Measurements from ENCODE around the gene ADPRHL1. TPM values are rescaled to one million over a fixed set of nuclear protein-coding genes. Genes with fewer than 3 reads are reported as not detected.

ADPRHL1 gene
- polyA plus RNA-seq (2013): 1.4 TPM in 2 replicates

DNA sequence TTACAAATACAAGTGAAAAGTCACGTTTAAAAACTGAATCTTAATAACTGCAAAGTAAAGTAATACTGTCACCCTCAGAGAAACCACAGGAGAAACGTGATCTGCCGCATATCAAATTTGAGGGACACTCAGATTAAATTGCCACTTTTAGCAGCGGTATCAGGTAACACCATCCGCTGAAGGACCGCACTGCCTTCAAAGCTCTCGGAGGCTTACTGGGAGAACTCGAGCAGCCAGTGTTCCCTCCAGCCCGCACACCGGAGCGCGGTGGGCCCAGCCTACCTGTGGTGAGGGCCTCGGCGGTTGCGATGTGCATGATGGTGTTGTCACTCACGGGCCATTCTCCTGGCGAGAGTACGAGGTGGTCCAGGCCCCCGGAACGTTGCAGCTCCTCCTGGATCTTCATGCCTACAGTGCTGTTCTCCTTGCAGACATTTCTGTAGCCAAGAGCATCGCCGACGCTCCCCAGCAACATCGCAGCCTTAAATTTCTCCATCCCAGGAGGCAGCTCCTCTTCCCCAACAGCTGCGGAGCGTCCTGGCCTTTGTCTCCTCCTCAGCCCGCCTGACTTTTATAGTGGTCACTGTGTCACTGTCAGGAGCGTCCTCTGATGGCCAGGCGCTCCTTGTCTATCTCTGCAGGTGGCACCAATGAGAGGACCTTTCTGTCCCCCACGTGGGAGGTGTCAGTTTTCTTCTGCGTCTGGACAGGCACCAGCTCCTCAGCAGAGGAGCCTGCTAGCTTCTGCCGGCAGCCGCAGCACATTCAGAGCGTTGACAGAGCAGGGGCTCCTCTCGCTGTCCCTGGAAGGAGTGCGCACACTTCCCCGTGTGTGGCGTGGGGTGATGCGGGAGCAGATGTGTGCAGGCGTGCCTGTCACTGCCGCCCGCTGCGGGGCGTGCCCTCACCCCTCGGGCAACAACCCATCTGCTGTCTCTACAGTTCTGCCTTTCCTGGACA, at the start of gene ADPRHL1:
Gene ADPRHL1, minus strand, starts transcription at position 547 of the 960 bp plus-strand sequence. Its CDS starts 51 bp downstream, at position 496.
- peaks cover 42 to 49% of the 10 kb centered on the region in 2 experiments for H3K36me3 ChIP-seq (ENCODE audit: control insufficient read depth in 1 of 2, insufficient read depth in 2 of 2, low read length in 2 of 2)
- H2BK5ac ChIP-seq (ENCODE audit: low read depth, low read length, poor library complexity): no peak within 1 kb of the TSS
- WGBS (ENCODE audit: extremely low coverage, insufficient coverage, insufficient read length): no CpG with 5 or more reads among the region's 45 CpGs
- no peak within 1 kb of the TSS for H4K91ac ChIP-seq (ENCODE audit: low read depth, low read length)
- no peak within 1 kb of the TSS for H3K23ac ChIP-seq (ENCODE audit: low read length)
- H3K4me3 ChIP-seq (ENCODE audit: low read depth, low read length): no peak within 1 kb of the TSS
- H3K4me2 ChIP-seq (ENCODE audit: low read length): no peak within 1 kb of the TSS
- no peak within 1 kb of the TSS for H4K12ac ChIP-seq (ENCODE audit: low read depth, low read length)
- H3K27ac ChIP-seq (ENCODE audit: low read depth, low read length): no peak within 1 kb of the TSS
- no peak within 1 kb of the TSS for H3K4ac ChIP-seq (ENCODE audit: low read depth, low read length)
- H3K14ac ChIP-seq (ENCODE audit: low read length): no peak within 1 kb of the TSS
- H3K18ac ChIP-seq (ENCODE audit: low read length): no peak within 1 kb of the TSS
- no peaks in the 10 kb centered on the region for H3K27me3 ChIP-seq (ENCODE audit: insufficient read depth, low read length)
- H3K9ac ChIP-seq (ENCODE audit: low read length): no peak within 1 kb of the TSS
- H4K8ac ChIP-seq (ENCODE audit: low read depth, low read length): no peak within 1 kb of the TSS
- no peak within 1 kb of the TSS for H2AFZ ChIP-seq (ENCODE audit: insufficient read depth, low read length, poor library complexity)
- H3K79me1 ChIP-seq (ENCODE audit: low read length): no peaks in the 10 kb centered on the region
- no peak within 1 kb of the TSS for H2AK5ac ChIP-seq (ENCODE audit: low read length)
- no peaks in the 10 kb centered on the region for H3K79me2 ChIP-seq (ENCODE audit: control insufficient read depth, insufficient read depth, low read length, poor library complexity)
- peaks cover 5% of the 10 kb centered on the region for H3K9me3 ChIP-seq (ENCODE audit: insufficient read depth, low read depth, low read length)
- H2BK12ac ChIP-seq (ENCODE audit: low read length): no peak within 1 kb of the TSS
- DNase-seq: no peak
- no peaks in the 10 kb centered on the region for H3K4me1 ChIP-seq (ENCODE audit: control insufficient read depth in 1 of 2, insufficient read depth in 2 of 2, low read length in 2 of 2)
- H2BK120ac ChIP-seq (ENCODE audit: insufficient read depth, low read length, poor library complexity): no peak within 1 kb of the TSS

DNA sequence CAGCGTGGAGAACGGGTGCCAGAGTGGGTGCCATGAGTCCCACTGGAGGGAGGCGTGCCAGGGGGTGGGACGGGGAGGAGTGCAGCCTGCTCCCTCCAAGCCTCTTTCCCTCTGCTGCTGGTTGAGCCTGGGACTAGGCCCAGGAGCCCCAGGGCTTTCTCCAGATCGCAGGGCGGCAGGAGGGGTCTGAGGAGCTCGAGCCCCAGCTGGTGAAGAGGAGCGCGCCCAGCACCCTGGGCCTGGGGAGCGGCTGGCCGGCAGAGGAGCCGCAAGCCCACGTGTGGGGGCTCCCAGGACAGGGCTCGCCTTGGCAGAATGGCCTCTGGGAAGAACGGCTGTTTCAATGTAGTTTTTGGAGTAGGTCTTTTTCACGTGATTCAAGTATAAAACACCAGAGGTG, 49.4 kb upstream of the ADPRHL1 start:
- Histone ChIP-seq H3K4ac (ENCODE audit: low read depth, low read length) (no peak overlapping the region), H3K4me2 (ENCODE audit: low read length) (no peak overlapping the region), H4K91ac (ENCODE audit: low read depth, low read length) (no peak overlapping the region), H3K4me3 (ENCODE audit: low read depth, low read length) (no peak overlapping the region), H3K79me2 (ENCODE audit: control insufficient read depth, insufficient read depth, low read length, poor library complexity) (no peaks in the 10 kb centered on the region), H3K23ac (ENCODE audit: low read length) (no peak overlapping the region), H3K27me3 (ENCODE audit: insufficient read depth, low read length) (no peaks in the 10 kb centered on the region), H4K12ac (ENCODE audit: low read depth, low read length) (no peak overlapping the region), H3K14ac (ENCODE audit: low read length) (no peak overlapping the region), H3K18ac (ENCODE audit: low read length) (no peak overlapping the region), H2BK12ac (ENCODE audit: low read length) (no peak overlapping the region), H3K27ac (ENCODE audit: low read depth, low read length) (no peak overlapping the region), H3K9me3 (ENCODE audit: insufficient read depth, low read depth, low read length) (peaks cover 3% of the 10 kb centered on the region), H3K4me1 (ENCODE audit: control insufficient read depth in 1 of 2, insufficient read depth in 2 of 2, low read length in 2 of 2) (no peaks in the 10 kb centered on the region), H3K79me1 (ENCODE audit: low read length) (no peaks in the 10 kb centered on the region), H2BK120ac (ENCODE audit: insufficient read depth, low read length, poor library complexity) (no peak overlapping the region), H2BK5ac (ENCODE audit: low read depth, low read length, poor library complexity) (no peak overlapping the region), H3K9ac (ENCODE audit: low read length) (no peak overlapping the region), H2AFZ (ENCODE audit: insufficient read depth, low read length, poor library complexity) (no peak overlapping the region), H4K8ac (ENCODE audit: low read depth, low read length) (no peak overlapping the region), H3K36me3 (ENCODE audit: control insufficient read depth in 1 of 2, insufficient read depth in 2 of 2, low read length in 2 of 2) (peaks cover 30 to 64% of the 10 kb centered on the region in 2 experiments), H2AK5ac (ENCODE audit: low read length) (no peak overlapping the region)
- no CpG with 5 or more reads among the region's 16 CpGs for WGBS (ENCODE audit: extremely low coverage, insufficient coverage, insufficient read length)
- no peak for DNase-seq

DNA sequence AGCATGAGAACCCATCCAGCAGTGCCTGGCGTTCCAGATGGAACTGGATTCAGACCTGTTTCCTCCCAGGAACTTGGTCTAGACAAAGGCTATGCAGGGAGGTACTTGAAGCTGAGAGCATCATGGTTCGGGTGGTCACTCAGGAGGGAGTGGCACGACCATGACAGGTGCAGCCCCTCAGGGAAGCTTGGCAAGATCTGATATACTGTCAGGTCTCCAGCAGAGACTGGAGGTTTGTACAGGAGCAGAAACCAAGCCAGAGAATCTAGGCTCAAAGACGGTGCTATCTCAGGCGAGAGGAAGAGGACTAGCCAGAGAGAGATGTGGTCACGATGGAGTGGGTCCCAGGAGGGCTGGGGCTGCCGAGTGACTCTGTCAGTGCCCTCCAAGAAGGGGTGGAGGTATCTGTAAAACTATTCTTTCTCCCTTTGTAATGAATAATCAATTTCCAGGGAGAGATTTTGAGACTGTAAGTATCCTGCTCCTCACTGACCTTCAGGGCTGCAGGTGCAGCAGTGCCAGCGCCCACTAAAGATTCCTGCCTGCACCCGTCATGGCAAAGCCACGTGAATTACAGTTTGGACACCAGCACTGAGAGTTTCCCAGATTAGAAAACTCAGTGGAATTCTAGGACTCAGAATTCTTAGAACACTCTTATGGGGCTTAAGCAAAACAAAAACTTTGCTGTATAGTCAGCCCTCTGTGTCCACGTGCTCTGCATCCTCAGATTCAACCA, 47.4 kb upstream of the ADPRHL1 start:
- Histone ChIP-seq H2BK120ac (ENCODE audit: insufficient read depth, low read length, poor library complexity) (no peak overlapping the region), H3K36me3 (ENCODE audit: control insufficient read depth in 1 of 2, insufficient read depth in 2 of 2, low read length in 2 of 2) (peaks cover 35 to 60% of the 10 kb centered on the region in 2 experiments), H3K27me3 (ENCODE audit: insufficient read depth, low read length) (no peaks in the 10 kb centered on the region), H3K4me1 (ENCODE audit: control insufficient read depth in 1 of 2, insufficient read depth in 2 of 2, low read length in 2 of 2) (no peaks in the 10 kb centered on the region), H3K4ac (ENCODE audit: low read depth, low read length) (no peak overlapping the region), H3K23ac (ENCODE audit: low read length) (no peak overlapping the region), H3K9me3 (ENCODE audit: insufficient read depth, low read depth, low read length) (peaks cover 3% of the 10 kb centered on the region), H3K79me2 (ENCODE audit: control insufficient read depth, insufficient read depth, low read length, poor library complexity) (no peaks in the 10 kb centered on the region), H2BK12ac (ENCODE audit: low read length) (no peak overlapping the region), H3K27ac (ENCODE audit: low read depth, low read length) (no peak overlapping the region), H3K79me1 (ENCODE audit: low read length) (no peaks in the 10 kb centered on the region), H3K14ac (ENCODE audit: low read length) (no peak overlapping the region), H4K8ac (ENCODE audit: low read depth, low read length) (no peak overlapping the region), H3K4me3 (ENCODE audit: low read depth, low read length) (no peak overlapping the region), H3K4me2 (ENCODE audit: low read length) (no peak overlapping the region), H2AFZ (ENCODE audit: insufficient read depth, low read length, poor library complexity) (no peak overlapping the region), H2BK5ac (ENCODE audit: low read depth, low read length, poor library complexity) (no peak overlapping the region), H4K91ac (ENCODE audit: low read depth, low read length) (no peak overlapping the region), H2AK5ac (ENCODE audit: low read length) (no peak overlapping the region), H3K18ac (ENCODE audit: low read length) (no peak overlapping the region), H4K12ac (ENCODE audit: low read depth, low read length) (no peak overlapping the region), H3K9ac (ENCODE audit: low read length) (no peak overlapping the region)
- WGBS (ENCODE audit: extremely low coverage, insufficient coverage, insufficient read length): no CpG with 5 or more reads among the region's 11 CpGs
- no peak for DNase-seq

DNA sequence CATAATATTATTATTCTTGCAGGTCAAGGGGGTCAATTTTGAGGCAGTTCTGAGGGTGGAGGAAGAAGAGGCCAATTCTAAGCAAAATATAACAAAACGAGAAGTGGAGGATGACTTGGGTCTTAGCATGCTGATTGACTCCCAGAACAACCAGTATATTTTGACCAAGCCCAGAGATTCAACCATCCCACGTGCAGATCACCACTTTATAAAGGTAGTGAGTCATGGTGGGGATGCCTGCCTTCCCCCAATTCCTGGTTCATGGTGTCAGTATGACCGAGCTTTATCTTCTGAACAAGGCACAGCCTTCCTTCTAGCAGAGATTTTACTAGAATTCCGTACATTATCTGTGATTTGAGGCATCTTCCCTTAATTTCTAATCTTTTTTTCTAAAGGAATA, 46.6 kb upstream of the ADPRHL1 start:
- H3K14ac ChIP-seq (ENCODE audit: low read length): no peak overlapping the region
- no peak overlapping the region for H4K91ac ChIP-seq (ENCODE audit: low read depth, low read length)
- peaks cover 39 to 61% of the 10 kb centered on the region in 2 experiments for H3K36me3 ChIP-seq (ENCODE audit: control insufficient read depth in 1 of 2, insufficient read depth in 2 of 2, low read length in 2 of 2)
- H2BK120ac ChIP-seq (ENCODE audit: insufficient read depth, low read length, poor library complexity): no peak overlapping the region
- no peak overlapping the region for H4K12ac ChIP-seq (ENCODE audit: low read depth, low read length)
- no peak overlapping the region for H3K18ac ChIP-seq (ENCODE audit: low read length)
- H3K27ac ChIP-seq (ENCODE audit: low read depth, low read length): no peak overlapping the region
- no peaks in the 10 kb centered on the region for H3K79me2 ChIP-seq (ENCODE audit: control insufficient read depth, insufficient read depth, low read length, poor library complexity)
- H3K23ac ChIP-seq (ENCODE audit: low read length): no peak overlapping the region
- peaks cover 3 to 4% of the 10 kb centered on the region in 2 experiments for H3K4me1 ChIP-seq (ENCODE audit: control insufficient read depth in 1 of 2, insufficient read depth in 2 of 2, low read length in 2 of 2)
- no peak overlapping the region for H3K4me2 ChIP-seq (ENCODE audit: low read length)
- peaks cover 3% of the 10 kb centered on the region for H3K9me3 ChIP-seq (ENCODE audit: insufficient read depth, low read depth, low read length)
- no peak overlapping the region for H2BK5ac ChIP-seq (ENCODE audit: low read depth, low read length, poor library complexity)
- H2AK5ac ChIP-seq (ENCODE audit: low read length): no peak overlapping the region
- DNase-seq: no peak
- H3K4me3 ChIP-seq (ENCODE audit: low read depth, low read length): no peak overlapping the region
- no CpG with 5 or more reads among the region's 4 CpGs for WGBS (ENCODE audit: extremely low coverage, insufficient coverage, insufficient read length)
- no peak overlapping the region for H3K9ac ChIP-seq (ENCODE audit: low read length)
- no peak overlapping the region for H2BK12ac ChIP-seq (ENCODE audit: low read length)
- H4K8ac ChIP-seq (ENCODE audit: low read depth, low read length): no peak overlapping the region
- H3K79me1 ChIP-seq (ENCODE audit: low read length): no peaks in the 10 kb centered on the region
- no peak overlapping the region for H2AFZ ChIP-seq (ENCODE audit: insufficient read depth, low read length, poor library complexity)
- no peak overlapping the region for H3K4ac ChIP-seq (ENCODE audit: low read depth, low read length)
- no peaks in the 10 kb centered on the region for H3K27me3 ChIP-seq (ENCODE audit: insufficient read depth, low read length)

Data from trophoblast cell (in vitro differentiated cells and primary cell).